ENCODE measurements around the gene VWF. TPM values are rescaled to one million over a fixed set of nuclear protein-coding genes. Genes with fewer than 3 reads are reported as not detected.

Gene VWF
- total and polyA plus RNA-seq, 9 donors, result 37.9 to 278 (median 107) TPM

DNA sequence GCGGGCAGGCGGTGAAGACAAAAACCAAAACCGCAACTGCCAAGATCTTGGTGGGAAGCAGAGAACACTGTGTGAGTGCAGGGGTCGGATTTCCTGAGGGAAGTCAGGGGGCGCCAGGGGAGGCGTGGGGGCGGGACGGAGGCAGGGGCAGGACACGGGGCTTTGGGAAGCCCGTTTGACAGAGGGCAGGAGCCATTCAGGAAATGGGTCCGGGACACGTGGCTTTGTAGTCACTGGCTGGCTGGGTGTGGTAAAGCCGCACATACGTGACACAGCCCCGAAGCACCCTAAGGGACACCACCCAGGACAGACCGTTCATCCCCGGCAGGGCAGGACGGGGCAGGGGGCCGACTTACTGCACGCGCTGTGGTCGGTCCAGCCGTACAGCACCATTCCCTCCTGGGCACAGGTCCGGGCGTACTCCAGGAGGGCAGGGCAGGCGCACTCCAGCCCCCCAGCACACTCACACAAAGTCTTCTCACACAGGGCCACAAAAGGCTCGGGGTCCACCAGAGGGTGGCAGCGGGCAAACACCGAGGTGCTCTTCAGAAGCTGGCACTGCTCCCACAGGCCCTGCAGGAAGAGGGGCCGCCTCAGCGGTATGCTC lies 49.4 kb downstream of the VWF start:
- no peak for DNase-seq
- Histone ChIP-seq H3K9me3 (no peaks in the 10 kb centered on the region), H3K27me3 (no peaks in the 10 kb centered on the region), H3K27ac (no peak overlapping the region), H3K36me3 (no peaks in the 10 kb centered on the region), H3K4me3 (no peak overlapping the region), H3K4me1 (ENCODE audit: insufficient read depth) (no peaks in the 10 kb centered on the region)
- no peak for TF ChIP-seq EP300 (IDR thresholded peaks at IDR 0.05)
- TF ChIP-seq, protein P1, sequence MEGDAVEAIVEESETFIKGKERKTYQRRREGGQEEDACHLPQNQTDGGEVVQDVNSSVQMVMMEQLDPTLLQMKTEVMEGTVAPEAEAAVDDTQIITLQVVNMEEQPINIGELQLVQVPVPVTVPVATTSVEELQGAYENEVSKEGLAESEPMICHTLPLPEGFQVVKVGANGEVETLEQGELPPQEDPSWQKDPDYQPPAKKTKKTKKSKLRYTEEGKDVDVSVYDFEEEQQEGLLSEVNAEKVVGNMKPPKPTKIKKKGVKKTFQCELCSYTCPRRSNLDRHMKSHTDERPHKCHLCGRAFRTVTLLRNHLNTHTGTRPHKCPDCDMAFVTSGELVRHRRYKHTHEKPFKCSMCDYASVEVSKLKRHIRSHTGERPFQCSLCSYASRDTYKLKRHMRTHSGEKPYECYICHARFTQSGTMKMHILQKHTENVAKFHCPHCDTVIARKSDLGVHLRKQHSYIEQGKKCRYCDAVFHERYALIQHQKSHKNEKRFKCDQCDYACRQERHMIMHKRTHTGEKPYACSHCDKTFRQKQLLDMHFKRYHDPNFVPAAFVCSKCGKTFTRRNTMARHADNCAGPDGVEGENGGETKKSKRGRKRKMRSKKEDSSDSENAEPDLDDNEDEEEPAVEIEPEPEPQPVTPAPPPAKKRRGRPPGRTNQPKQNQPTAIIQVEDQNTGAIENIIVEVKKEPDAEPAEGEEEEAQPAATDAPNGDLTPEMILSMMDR (IDR thresholded peaks at IDR 0.05), result no peak
- no peak for TF ChIP-seq POLR2A (IDR thresholded peaks at IDR 0.05)
- 31 to 44% (median 37%) methylated on average over 14 to 31 of the region's 31 CpGs for WGBS, 3 donors
- intact Hi-C loops (cut with DNase I), result no loop called here

DNA sequence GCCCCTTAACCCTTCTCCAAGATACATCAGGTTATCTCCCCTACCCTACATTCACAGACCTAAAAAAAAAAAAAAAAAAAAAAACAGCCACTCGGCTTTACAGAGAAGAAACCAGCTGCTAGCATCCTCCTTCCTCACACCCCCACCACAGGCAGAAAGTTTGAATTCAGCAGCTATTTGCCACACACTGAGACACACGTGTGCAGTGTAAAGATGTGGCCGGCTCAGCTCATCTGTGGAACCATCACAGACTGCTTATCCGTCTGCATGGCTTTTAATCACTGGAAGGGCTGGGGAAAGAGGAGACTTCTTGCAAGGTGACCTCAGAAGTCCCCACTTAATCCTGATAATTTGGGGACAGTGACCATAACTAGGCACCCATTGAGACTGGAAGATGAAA lies 50.0 kb downstream of the VWF start:
- intact Hi-C loops (cut with DNase I), result no loop called here
- no peaks in the 10 kb centered on the region for H3K4me1 ChIP-seq (ENCODE audit: insufficient read depth)
- no peaks in the 10 kb centered on the region for H3K36me3 ChIP-seq
- H3K4me3 ChIP-seq, result no peak overlapping the region
- no peaks in the 10 kb centered on the region for H3K9me3 ChIP-seq
- H3K27ac ChIP-seq, result no peak overlapping the region
- TF ChIP-seq EP300 (IDR thresholded peaks at IDR 0.05) (no peak), POLR2A (IDR thresholded peaks at IDR 0.05) (no peak)
- TF ChIP-seq, protein P1 (IDR thresholded peaks at IDR 0.05), result no peak
- DNase-seq, result no peak
- H3K27me3 ChIP-seq, result no peaks in the 10 kb centered on the region
- 15 to 19% (median 18%) methylated on average over 4 of the region's 4 CpGs for WGBS, 3 donors

DNA sequence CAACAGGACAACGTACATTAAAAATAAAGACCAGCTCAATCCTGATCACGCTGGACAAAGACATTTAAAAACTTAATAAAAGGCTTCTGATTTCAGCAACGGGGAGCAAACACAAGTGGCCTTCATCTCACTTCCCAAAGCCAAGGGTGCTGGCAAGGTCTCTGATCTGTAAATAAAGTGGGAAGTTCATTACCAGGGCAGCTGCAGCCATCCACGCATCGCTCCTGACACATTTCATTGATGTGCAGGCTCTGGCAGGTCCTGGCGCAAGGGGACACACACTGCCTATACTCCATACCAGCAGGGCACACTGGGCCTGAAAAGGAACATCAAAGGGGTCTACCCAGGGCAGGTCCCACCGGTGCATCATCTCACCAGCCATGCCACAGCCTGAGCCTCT lies 51.0 kb downstream of the VWF start:
- no peak overlapping the region for H3K27ac ChIP-seq
- intact Hi-C loops (cut with DNase I), result no loop called here

DNA sequence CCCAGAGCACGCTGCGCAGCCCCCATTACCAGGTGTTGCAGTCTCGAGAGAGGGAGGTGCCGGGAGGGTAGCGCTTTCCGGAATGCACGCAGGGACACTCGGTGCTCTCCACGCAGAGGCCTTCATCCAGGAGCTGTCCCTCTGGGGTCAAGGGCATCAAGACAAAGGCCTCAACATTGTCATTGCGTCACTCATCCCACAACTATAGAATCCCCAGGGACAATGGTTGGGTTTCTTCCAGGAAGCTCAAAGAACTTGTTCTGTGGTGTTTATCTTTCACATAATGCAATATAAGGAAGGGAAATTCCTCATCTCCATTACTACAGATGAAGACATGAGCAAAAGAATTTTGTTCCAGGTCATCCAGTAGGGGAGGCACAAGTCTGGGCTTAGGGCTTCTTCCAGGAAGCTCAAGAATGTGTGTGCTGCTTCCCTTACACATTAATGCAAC lies 52.1 kb downstream of the VWF start:
- no peaks in the 10 kb centered on the region for H3K27me3 ChIP-seq
- H3K27ac ChIP-seq, result no peak overlapping the region
- 88 to 89% (median 88%) methylated on average over 10 of the region's 10 CpGs for WGBS, 3 donors
- TF ChIP-seq, protein P1 (IDR thresholded peaks at IDR 0.05), result no peak
- TF ChIP-seq EP300 (IDR thresholded peaks at IDR 0.05) (no peak), POLR2A (IDR thresholded peaks at IDR 0.05) (no peak)
- DNase-seq, result no peak
- H3K36me3 ChIP-seq, result no peaks in the 10 kb centered on the region
- intact Hi-C loops (cut with DNase I), result no loop called here
- no peak overlapping the region for H3K4me3 ChIP-seq
- H3K4me1 ChIP-seq (ENCODE audit: insufficient read depth), result no peaks in the 10 kb centered on the region
- H3K9me3 ChIP-seq, result no peaks in the 10 kb centered on the region

More for the DNA sequence above, 51.0 kb downstream of the VWF start:
- no peak for DNase-seq
- no peaks in the 10 kb centered on the region for H3K4me1 ChIP-seq (ENCODE audit: insufficient read depth)
- no peaks in the 10 kb centered on the region for H3K9me3 ChIP-seq
- H3K27me3 ChIP-seq, result no peaks in the 10 kb centered on the region
- H3K4me3 ChIP-seq, result no peak overlapping the region
- TF ChIP-seq POLR2A (IDR thresholded peaks at IDR 0.05), result no peak
- 87 to 91% (median 89%) methylated on average over 7 of the region's 7 CpGs for WGBS, 3 donors
- no peaks in the 10 kb centered on the region for H3K36me3 ChIP-seq

DNA sequence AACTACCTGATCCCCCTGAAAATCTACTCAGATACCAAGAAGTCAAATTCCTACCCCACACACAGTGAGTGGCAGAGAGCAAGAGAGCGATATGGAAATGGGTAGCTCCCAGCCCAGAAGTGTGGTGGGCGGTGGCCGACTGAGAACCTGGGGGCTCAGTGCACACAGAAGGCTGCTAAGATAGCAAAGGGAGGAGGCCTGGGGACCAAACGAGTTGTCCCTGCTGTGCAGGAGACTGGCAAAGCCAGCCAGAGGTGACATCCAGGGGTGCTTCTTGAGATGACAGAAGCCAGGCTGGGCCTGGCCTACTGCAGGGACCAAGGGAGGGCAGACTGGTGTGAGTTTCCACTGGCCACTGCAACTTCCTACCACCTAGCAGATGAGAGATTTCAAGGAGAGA lies 52.9 kb downstream of the VWF start:
- Histone ChIP-seq H3K4me3 (no peak overlapping the region), H3K4me1 (ENCODE audit: insufficient read depth) (no peaks in the 10 kb centered on the region), H3K9me3 (no peaks in the 10 kb centered on the region), H3K27me3 (no peaks in the 10 kb centered on the region), H3K36me3 (no peaks in the 10 kb centered on the region), H3K27ac (no peak overlapping the region)
- TF ChIP-seq EP300 (IDR thresholded peaks at IDR 0.05) (no peak), POLR2A (IDR thresholded peaks at IDR 0.05) (no peak)
- TF ChIP-seq, protein P1 (IDR thresholded peaks at IDR 0.05), result no peak
- intact Hi-C loops (cut with DNase I), result no loop called here
- 88 to 92% (median 91%) methylated on average over 4 of the region's 4 CpGs for WGBS, 3 donors
- no peak for DNase-seq
